H1 (cell line): ENCODE results near the gene DOCK3. TPM values are rescaled to one million over a fixed set of nuclear protein-coding genes. Genes with fewer than 3 reads are reported as not detected.

Experiments
- CTCF ChIA-PET: fragments of 300-600 bp; sonication (Branson Sonifier 250); formaldehyde crosslinking; loops from one replicate; lab custom pipeline; 2021; ENCODE audit not compliant: partially characterized antibody; lab: Charles Lee
- POLR2A ChIA-PET: fragments of 300-600 bp; sonication (Branson Sonifier 250); formaldehyde crosslinking; loops from one replicate; lab custom pipeline; 2021; ENCODE audit warnings: inconsistent platforms; ENCODE audit not compliant: partially characterized antibody; lab: Charles Lee
- DNase-seq, 2 experiments: peaks; one replicate each; pipeline versions ENCODE4 v3.0.0 to v3.0.0-alpha.2; 2010 to 2022; ENCODE audit warnings: low spot score in 2 of 2, low read depth in 1 of 2, mixed read lengths in 1 of 2
- FAIRE-seq: peaks from 2 replicates; lab custom pipeline; 2011; peaks lifted over from hg19 to GRCh38; lab: Jason Lieb, UNC
- H2AFZ ChIP-seq: 2 replicates; pipeline ENCODE4 v1.8.1; 2012; ENCODE audit warnings: low read length, inconsistent platforms
- H2AK5ac ChIP-seq: 2 replicates; pipeline ENCODE4 v1.6.1; 2013; ENCODE audit warnings: low read depth, low read length
- H2BK120ac ChIP-seq: replicated peaks from 2 replicates; pipeline ENCODE3; 2013; ENCODE audit warnings: low read depth, low read length, inconsistent platforms
- H2BK12ac ChIP-seq: 2 replicates; pipeline ENCODE4 v1.6.1; 2013; ENCODE audit warnings: low read depth, low read length
- H2BK15ac ChIP-seq: 2 replicates; pipeline ENCODE4 v1.6.1; 2013; ENCODE audit warnings: low read length
- H2BK20ac ChIP-seq: 2 replicates; pipeline ENCODE4 v1.6.1; 2013; ENCODE audit warnings: low read length
- H2BK5ac ChIP-seq: 2 replicates; pipeline ENCODE4 v1.6.1; 2013; ENCODE audit warnings: low read depth, low read length
- H3K14ac ChIP-seq: 2 replicates; pipeline ENCODE4 v1.6.1; 2013; ENCODE audit warnings: inconsistent platforms; ENCODE audit not compliant: insufficient read length
- H3K18ac ChIP-seq: 2 replicates; pipeline ENCODE4 v1.6.1; 2013; ENCODE audit warnings: low read length; ENCODE audit errors: extremely low read depth
- H3K23ac ChIP-seq: 2 replicates; pipeline ENCODE4 v1.6.1; 2013; ENCODE audit warnings: inconsistent platforms; ENCODE audit not compliant: insufficient read length
- H3K23me2 ChIP-seq: 2 replicates; pipeline ENCODE4 v1.6.1; 2013; ENCODE audit warnings: low read depth, low read length
- H3K27ac ChIP-seq: 2 replicates; pipeline ENCODE4 v1.6.1; 2011; ENCODE audit warnings: low read depth, low read length, inconsistent platforms
- H3K27me3 ChIP-seq, 4 experiments: replicated peaks in 1 of 4; 1 replicate in 1 of 4; 2 replicates in 3 of 4; pipeline versions ENCODE4 v1.6.1 to v1.8.1; 2011 to 2013; ENCODE audit warnings: low read length in 3 of 4, mild to moderate bottlenecking in 3 of 4, inconsistent platforms in 2 of 4, mixed read lengths in 2 of 4, moderate library complexity in 1 of 4; ENCODE audit not compliant: control insufficient read depth in 3 of 4, insufficient read depth in 3 of 4; ENCODE audit errors: extremely low read depth in 1 of 4
- H3K36me3 ChIP-seq, 4 experiments: 2 replicates each; pipeline versions ENCODE4 v1.6.1 to v1.8.1; 2011 to 2013; ENCODE audit warnings: mild to moderate bottlenecking in 4 of 4, low read length in 3 of 4, moderate library complexity in 2 of 4, control low read depth in 1 of 4, inconsistent platforms in 1 of 4; ENCODE audit not compliant: insufficient read depth in 4 of 4, control insufficient read depth in 2 of 4
- H3K4ac ChIP-seq: replicated peaks from 2 replicates; pipeline ENCODE3; 2013; ENCODE audit warnings: low read length, low read depth, mixed read lengths, inconsistent platforms; ENCODE audit not compliant: insufficient read length
- H3K4me1 ChIP-seq, 4 experiments: replicated peaks in 1 of 4; 1 replicate in 1 of 4; 2 replicates in 3 of 4; pipeline versions ENCODE4 v1.6.1 to v1.8.1; 2011 to 2013; ENCODE audit warnings: low read length in 3 of 4, inconsistent platforms in 2 of 4, mixed read lengths in 1 of 4; ENCODE audit not compliant: insufficient read depth in 4 of 4, control insufficient read depth in 3 of 4
- H3K4me2 ChIP-seq, 2 experiments: 2 replicates each; pipeline versions ENCODE4 v1.6.1 to v1.8.1; 2011 to 2013; ENCODE audit warnings: low read depth in 2 of 2, low read length in 2 of 2, control low read depth in 1 of 2, inconsistent platforms in 1 of 2, mild to moderate bottlenecking in 1 of 2; ENCODE audit not compliant: insufficient read depth in 1 of 2
- H3K4me3 ChIP-seq, 4 experiments: fragments of 200-600, 300-600 bp in 1 of 4; sonication (generic), shearing (Covaris generic), sonication (Bioruptor Twin) in 1 of 4; 2 replicates each; pipeline versions ENCODE4 v1.5.1 to v1.8.1; 2011 to 2016; ENCODE audit warnings: low read length in 4 of 4, low read depth in 3 of 4, control low read depth in 2 of 4, inconsistent platforms in 2 of 4, mild to moderate bottlenecking in 2 of 4, mixed read lengths in 1 of 4, moderate library complexity in 1 of 4; ENCODE audit not compliant: insufficient read depth in 2 of 4; ENCODE audit errors: extremely low read depth in 1 of 4
- H3K56ac ChIP-seq: replicated peaks from 2 replicates; pipeline ENCODE3; 2013; ENCODE audit warnings: low read depth, mild to moderate bottlenecking, mixed read lengths, low read length, inconsistent platforms; ENCODE audit not compliant: insufficient read length
- H3K79me1 ChIP-seq: 2 replicates; pipeline ENCODE4 v1.6.1; 2013; ENCODE audit warnings: low read depth, low read length, control low read depth
- H3K79me2 ChIP-seq, 2 experiments: 2 replicates each; pipeline versions ENCODE4 v1.6.1 to v1.8.1; 2012 to 2013; ENCODE audit warnings: low read length in 2 of 2, mild to moderate bottlenecking in 2 of 2, inconsistent platforms in 1 of 2; ENCODE audit not compliant: insufficient read depth in 2 of 2, control insufficient read depth in 1 of 2
- H3K9ac ChIP-seq, 4 experiments: replicated peaks in 1 of 4; 1 replicate in 1 of 4; 2 replicates in 3 of 4; pipeline versions ENCODE4 v1.6.1 to v1.8.1; 2011 to 2013; ENCODE audit warnings: low read depth in 3 of 4, low read length in 3 of 4, control low read depth in 2 of 4, mild to moderate bottlenecking in 2 of 4, moderate library complexity in 2 of 4, inconsistent platforms in 1 of 4; ENCODE audit errors: extremely low read depth in 1 of 4
- H3K9me3 ChIP-seq, 2 experiments: 2 replicates each; pipeline versions ENCODE4 v1.6.1 to v1.8.1; 2012 to 2013; ENCODE audit warnings: mild to moderate bottlenecking in 2 of 2, moderate library complexity in 2 of 2, control low read depth in 1 of 2, inconsistent platforms in 1 of 2, low read depth in 1 of 2, low read length in 1 of 2, mixed read lengths in 1 of 2; ENCODE audit not compliant: insufficient read depth in 2 of 2
- H4K20me1 ChIP-seq, 2 experiments: replicated peaks in 1 of 2; 2 replicates each; pipeline versions ENCODE3 to v1.8.1; 2011 to 2013; ENCODE audit warnings: inconsistent platforms in 2 of 2, low read length in 2 of 2, mild to moderate bottlenecking in 1 of 2; ENCODE audit not compliant: insufficient read depth in 2 of 2, control insufficient read depth in 1 of 2
- H4K5ac ChIP-seq: 2 replicates; pipeline ENCODE4 v1.6.1; 2013; ENCODE audit warnings: low read length, low read depth, mixed read lengths, inconsistent platforms; ENCODE audit not compliant: insufficient read length
- H4K8ac ChIP-seq: 2 replicates; pipeline ENCODE4 v1.8.0; 2013; ENCODE audit warnings: mild to moderate bottlenecking, moderate library complexity, low read length, inconsistent platforms; ENCODE audit not compliant: insufficient read depth; ENCODE audit errors: extremely low read depth
- H4K91ac ChIP-seq: replicated peaks from 2 replicates; pipeline ENCODE3; 2013; ENCODE audit warnings: low read length, mixed read lengths, inconsistent platforms; ENCODE audit not compliant: insufficient read length
- ATF2 ChIP-seq: IDR thresholded peaks from 2 replicates; pipeline ENCODE4 v1.6.1; 2012; ENCODE audit warnings: low read length, inconsistent platforms
- CTCF ChIP-seq, 3 experiments: IDR thresholded peaks; 1 replicate in 2 of 3; 2 replicates in 1 of 3; pipeline versions ENCODE4 v1.5.1 to v1.6.1; 2011; ENCODE audit warnings: low read length in 3 of 3, mild to moderate bottlenecking in 3 of 3, inconsistent platforms in 2 of 3, low read depth in 1 of 3, moderate library complexity in 1 of 3; ENCODE audit not compliant: insufficient read depth in 1 of 3; ENCODE audit errors: control extremely low read depth in 1 of 3
- E2F6 ChIP-seq: IDR thresholded peaks from 2 replicates; pipeline ENCODE4 v1.6.1; 2012; ENCODE audit warnings: inconsistent platforms
- EP300 ChIP-seq, 2 experiments: IDR thresholded peaks; 1 replicate in 1 of 2; 2 replicates in 1 of 2; pipeline ENCODE4 v1.6.1; 2011 to 2012; ENCODE audit warnings: low read depth in 2 of 2, low read length in 2 of 2, mild to moderate bottlenecking in 2 of 2, borderline replicate concordance in 1 of 2, inconsistent platforms in 1 of 2, moderate library complexity in 1 of 2
- GTF2F1 ChIP-seq: IDR thresholded peaks from 2 replicates; pipeline ENCODE4 v1.6.1; 2012; ENCODE audit warnings: low read depth, low read length, improper control_type of control experiment, borderline replicate concordance
- POU5F1 ChIP-seq: IDR thresholded peaks from 2 replicates; pipeline ENCODE4 v1.6.1; 2011; ENCODE audit warnings: low read depth, mild to moderate bottlenecking, low read length, moderate library complexity
- SP1 ChIP-seq: IDR thresholded peaks from 2 replicates; pipeline ENCODE4 v1.6.1; 2011; ENCODE audit warnings: low read depth, low read length
- SUZ12 ChIP-seq: fragments of 200-600 bp; sonication (generic); IDR thresholded peaks from 2 replicates; pipeline ENCODE4 v1.6.1; 2012; ENCODE audit warnings: mild to moderate bottlenecking, inconsistent platforms, low read length, moderate library complexity, mixed read lengths
- TCF12 ChIP-seq: IDR thresholded peaks from 2 replicates; pipeline ENCODE4 v1.6.1; 2011; ENCODE audit warnings: low read depth, mild to moderate bottlenecking, low read length
- WGBS, 2 experiments: shearing (Covaris generic) in 1 of 2; methylation state at CpG; one replicate each; pipeline versions ENCODE4 v1.1.6 to v1.1.7; 2013 to 2015; ENCODE audit warnings: low lambda C conversion rate in 2 of 2, mixed read lengths in 2 of 2, inconsistent platforms in 1 of 2, low coverage in 1 of 2, missing lambda C conversion rate in 1 of 2; ENCODE audit not compliant: insufficient replicate concordance in 2 of 2, insufficient coverage in 1 of 2, insufficient read length in 1 of 2; ENCODE audit errors: extremely low coverage in 1 of 2, missing lambda C conversion rate in 1 of 2; 5-methylcytosine and 5-hydroxymethylcytosine counted together
- polyA plus RNA-seq, 7 experiments: library from polyadenylated mRNA; depleted of rRNA in 3 of 7; stranded (reverse) in 5 of 7; unstranded in 2 of 7; fragments of >200 nt in 5 of 7; fragments of 200-250 nt in 2 of 7; gene quantifications; 1 replicate in 5 of 7; 2 replicates in 1 of 7; 4 replicates in 1 of 7; pipeline versions ENCODE4 v1.2.1 to v1.2.3, GENCODE V29; 2011 to 2013; ENCODE audit warnings: missing spikeins in 2 of 7, mixed read lengths in 2 of 7
- total RNA-seq: library from RNA; stranded (reverse); fragmentation: NEBNext Ultra II Directional; extraction: Animal tissue kit (Norgen Biotek cat#: 25700); gene quantifications from 2 replicates; pipeline ENCODE4 v1.2.1, GENCODE V29; 2021

Gene DOCK3
- total and polyA plus RNA-seq, 2 of the 8 experiments (the other 6 are each of a cell fraction or from before 2014, with no cell fraction given) = 2.7 to 5.0 TPM

- H3K4me3 ChIP-seq = no peak overlapping the region
- H2BK120ac ChIP-seq = no peak overlapping the region
- no peak overlapping the region for H2AFZ ChIP-seq
- ChIA-PET POLR2A (interaction anchor here (1.2 to 1.4 kb wide), 2 partner anchors 22 to 28 kb away, joined by 3 to 4 read pairs; partner anchors contain the start of genes MANF and RBM15B), CTCF (interaction anchor here (0.6 to 1.4 kb wide), 2 partner anchors 27 to 150 kb away, joined by 3 to 6 read pairs; no protein-coding TSS in a partner anchor)
- no peak overlapping the region for H2BK15ac ChIP-seq
- FAIRE-seq = no peak
- no peak overlapping the region for H3K4me2 ChIP-seq
- WGBS, 2 experiments = 86% methylated on average over 9 of the region's 9 CpGs; no CpG with 5 or more reads in 1 of the 2 experiments
- no peak overlapping the region for H4K91ac ChIP-seq
- H3K56ac ChIP-seq = no peak overlapping the region
- no peaks in the 10 kb centered on the region for H3K79me2 ChIP-seq
- no peaks in the 10 kb centered on the region for H3K27me3 ChIP-seq
- H4K8ac ChIP-seq = no peak overlapping the region
- H2BK5ac ChIP-seq = no peak overlapping the region
- no peak overlapping the region for H3K23ac ChIP-seq
- no peak overlapping the region for H2BK20ac ChIP-seq
- no peak overlapping the region for H3K9ac ChIP-seq
- no peaks in the 10 kb centered on the region for H3K9me3 ChIP-seq
- no peaks in the 10 kb centered on the region for H3K4me1 ChIP-seq
- no peak overlapping the region for H3K14ac ChIP-seq
- no peak overlapping the region for H3K18ac ChIP-seq
- H2AK5ac ChIP-seq = no peak overlapping the region
- no peaks in the 10 kb centered on the region for H3K23me2 ChIP-seq
- H3K36me3 ChIP-seq = peaks cover 0 to 2% (median 0%) of the 10 kb centered on the region in 4 experiments; a peak in 2 of 8 replicates
- no peak for DNase-seq
- no peak overlapping the region for H3K27ac ChIP-seq
- H3K79me1 ChIP-seq = no peaks in the 10 kb centered on the region
- H2BK12ac ChIP-seq = no peak overlapping the region
- H3K4ac ChIP-seq = no peak overlapping the region
- no peak overlapping the region for H4K5ac ChIP-seq
- H4K20me1 ChIP-seq = no peaks in the 10 kb centered on the region
- no peak for TF ChIP-seq EP300 (IDR thresholded peaks at IDR 0.05; ENCODE audit: borderline replicate concordance in 1 of 2, low read depth in 2 of 2, low read length in 2 of 2)
- no peak for TF ChIP-seq E2F6
- TF ChIP-seq ATF2 = no peak
- no peak for TF ChIP-seq CTCF (IDR thresholded peaks at IDR 0.05; ENCODE audit: control extremely low read depth in 1 of 3, insufficient read depth in 1 of 3, low read depth in 1 of 3, low read length in 3 of 3)
- no peak for TF ChIP-seq TCF12
- TF ChIP-seq POU5F1 = no peak
- no peak for TF ChIP-seq SP1
- no peak for TF ChIP-seq GTF2F1
- no peak for TF ChIP-seq SUZ12
These were observed 687.7 kb downstream of the DOCK3 start for GRCh38 chr3:51362476-51362875.
